ENCODE measurements around the gene MYO7A.

- TF ChIP-seq CTCF (IDR thresholded peaks at IDR 0.05) (no peak), STAT6 (CRISPR knock-in tag; conservative IDR thresholded peaks at IDR 0.05; ENCODE audit: low read depth) (no peak), TEAD1 (CRISPR knock-in tag; IDR thresholded peaks at IDR 0.05) (no peak), TEAD4 (CRISPR knock-in tag; IDR thresholded peaks at IDR 0.05) (no peak), MAX (CRISPR knock-in tag; IDR thresholded peaks at IDR 0.05) (no peak)
These were observed 21.1 kb downstream of the MYO7A start for GRCh38 chr11:77148963-77149715.
